ENCODE data around the gene CACHD1. TPM values are rescaled to one million over a fixed set of nuclear protein-coding genes. Genes with fewer than 3 reads are reported as not detected.

Gene CACHD1
- total and polyA plus RNA-seq, 5 donors from 2014 or later = 0.22 to 0.46 (median 0.27) TPM; not detected in 1

DNA sequence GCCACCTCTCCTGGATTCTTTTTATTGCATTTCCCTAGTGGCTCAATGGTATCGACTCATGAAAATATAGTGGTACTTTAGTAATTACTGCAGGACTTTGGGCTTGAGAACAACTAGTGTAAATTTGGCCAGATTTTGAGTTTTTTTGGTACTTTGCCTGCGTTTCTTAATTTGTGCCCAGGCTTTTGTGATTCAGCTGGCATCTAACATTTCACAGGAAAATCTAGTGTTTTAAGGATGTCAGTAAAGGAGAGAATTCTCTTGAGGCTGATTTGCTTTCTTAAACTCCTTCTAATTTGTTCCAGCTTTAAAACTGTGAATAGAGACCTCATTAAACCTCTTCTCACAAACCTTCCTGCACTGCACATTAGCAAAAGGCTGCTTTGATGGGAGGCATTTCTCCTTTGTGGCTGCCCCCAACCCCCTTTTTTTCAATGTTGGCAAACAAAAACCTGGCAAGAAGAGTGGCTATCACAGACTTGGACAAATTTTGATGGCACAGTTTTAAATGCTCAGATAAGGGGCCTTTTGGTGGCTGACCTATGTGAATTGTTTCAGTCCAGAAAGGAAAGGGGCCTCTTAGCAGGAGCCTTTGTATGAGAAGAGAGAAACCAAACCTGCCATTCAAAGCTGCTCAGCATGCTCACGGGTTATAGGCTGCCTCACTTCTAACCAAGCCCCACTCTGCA is 161.6 kb downstream of the CACHD1 start:
- peaks cover 3% of the 10 kb centered on the region for H3K4me1 ChIP-seq (ENCODE audit: control insufficient read depth, insufficient read depth, low read length, poor library complexity, severe bottlenecking)
- H3K27ac Mint-ChIP-seq = peak overlapping the region in 1 of 3 donors; percentile 57

DNA sequence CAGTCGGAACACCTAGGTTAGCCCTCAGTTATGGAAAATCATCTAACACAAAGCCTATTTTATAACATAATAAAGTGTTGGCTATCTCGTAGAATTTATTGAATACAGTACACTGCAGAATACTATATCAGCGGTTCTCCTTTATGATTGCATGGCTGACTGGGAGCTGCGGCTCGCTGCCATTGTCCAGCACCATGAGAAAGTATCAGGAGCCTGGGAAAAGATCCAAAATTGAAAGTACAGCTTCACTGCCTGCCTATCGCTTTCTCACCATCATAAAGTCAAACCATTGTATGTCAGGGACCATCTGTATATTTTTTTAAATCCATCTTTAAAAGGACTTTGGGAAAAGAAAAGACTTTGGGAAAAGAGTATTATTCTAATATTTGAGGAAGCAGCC is 163.0 kb downstream of the CACHD1 start:
- H3K27me3 ChIP-seq (ENCODE audit: control insufficient read depth, insufficient read depth, low read length) = no peaks in the 10 kb centered on the region
- peaks cover 3% of the 10 kb centered on the region for H3K4me1 ChIP-seq (ENCODE audit: control insufficient read depth, insufficient read depth, low read length, poor library complexity, severe bottlenecking)
- no peak overlapping the region for H3K4me3 ChIP-seq (ENCODE audit: low read depth, low read length)
- no peak for DNase-seq
- H3K36me3 ChIP-seq (ENCODE audit: control insufficient read depth, insufficient read depth, low read length) = no peaks in the 10 kb centered on the region
- H3K27ac Mint-ChIP-seq = no peak overlapping the region
- ATAC-seq (ENCODE audit: low read depth in 2 of 2) = no peak
- H3K9me3 Mint-ChIP-seq = no peaks in the 10 kb centered on the region
- H3K27me3 Mint-ChIP-seq = peaks cover 4% of the 10 kb centered on the region
- H3K36me3 Mint-ChIP-seq = no peaks in the 10 kb centered on the region
- H3K27ac ChIP-seq (ENCODE audit: insufficient read depth, low read length, poor library complexity, severe bottlenecking) = no peak overlapping the region
- no peak overlapping the region for H3K4me3 Mint-ChIP-seq
- no peaks in the 10 kb centered on the region for H3K9me3 ChIP-seq (ENCODE audit: control insufficient read depth in 2 of 2, low read length in 2 of 2)
- H3K4me1 Mint-ChIP-seq = peaks cover 0 to 27% (median 10%) of the 10 kb centered on the region in 4 donors

More for the DNA sequence above, 161.6 kb downstream of the CACHD1 start:
- H3K9me3 Mint-ChIP-seq = no peaks in the 10 kb centered on the region
- H3K27ac ChIP-seq (ENCODE audit: insufficient read depth, low read length, poor library complexity, severe bottlenecking) = no peak overlapping the region
- H3K36me3 ChIP-seq (ENCODE audit: control insufficient read depth, insufficient read depth, low read length) = no peaks in the 10 kb centered on the region
- H3K9me3 ChIP-seq (ENCODE audit: control insufficient read depth in 2 of 2, low read length in 2 of 2) = no peaks in the 10 kb centered on the region
- no peak overlapping the region for H3K4me3 ChIP-seq (ENCODE audit: low read depth, low read length)
- peaks cover 0 to 27% (median 10%) of the 10 kb centered on the region in 4 donors for H3K4me1 Mint-ChIP-seq
- H3K27me3 Mint-ChIP-seq = peaks cover 4% of the 10 kb centered on the region
- H3K27me3 ChIP-seq (ENCODE audit: control insufficient read depth, insufficient read depth, low read length) = no peaks in the 10 kb centered on the region
- H3K36me3 Mint-ChIP-seq = no peaks in the 10 kb centered on the region
- DNase-seq (no peak), ATAC-seq (ENCODE audit: low read depth in 2 of 2) (no peak)
- H3K4me3 Mint-ChIP-seq = peak overlapping the region in 3 of 4 donors; percentile 58 to 76 (median 73)

DNA sequence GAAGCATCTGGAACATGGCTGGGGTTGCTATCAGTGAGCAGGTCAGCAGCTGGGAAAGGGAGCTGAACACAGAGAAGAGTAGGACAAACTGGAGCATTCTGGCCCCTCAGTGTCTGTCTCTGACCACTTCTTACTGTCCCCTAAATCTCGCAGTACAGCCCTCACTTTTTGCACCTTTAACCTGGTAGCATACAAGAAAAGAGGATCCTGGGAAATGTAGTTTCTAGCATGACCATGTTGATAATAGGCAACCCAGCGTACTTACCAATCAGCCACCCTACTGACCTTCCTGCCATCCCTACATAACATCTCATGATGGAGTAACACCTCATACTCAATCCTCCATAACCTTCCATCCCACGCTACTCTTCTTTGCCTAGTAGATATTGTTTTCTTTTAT is 175.8 kb downstream of the CACHD1 start:
- Mint-ChIP-seq H3K4me3 (no peak overlapping the region), H3K27me3 (peaks cover 4% of the 10 kb centered on the region), H3K9me3 (peaks cover 0 to 3% (median 0%) of the 10 kb centered on the region in 7 donors), H3K27ac (no peak overlapping the region), H3K4me1 (no peaks in the 10 kb centered on the region), H3K36me3 (no peaks in the 10 kb centered on the region)
- DNase-seq (no peak), ATAC-seq (ENCODE audit: low read depth in 2 of 2) (no peak)
- peaks cover 4% of the 10 kb centered on the region for H3K27me3 ChIP-seq (ENCODE audit: control insufficient read depth, insufficient read depth, low read length)
- no peak overlapping the region for H3K27ac ChIP-seq (ENCODE audit: insufficient read depth, low read length, poor library complexity, severe bottlenecking)
- H3K9me3 ChIP-seq (ENCODE audit: control insufficient read depth in 2 of 2, low read length in 2 of 2) = no peaks in the 10 kb centered on the region
- H3K4me1 ChIP-seq (ENCODE audit: control insufficient read depth, insufficient read depth, low read length, poor library complexity, severe bottlenecking) = no peaks in the 10 kb centered on the region
- H3K4me3 ChIP-seq (ENCODE audit: low read depth, low read length) = no peak overlapping the region
- no peaks in the 10 kb centered on the region for H3K36me3 ChIP-seq (ENCODE audit: control insufficient read depth, insufficient read depth, low read length)

DNA sequence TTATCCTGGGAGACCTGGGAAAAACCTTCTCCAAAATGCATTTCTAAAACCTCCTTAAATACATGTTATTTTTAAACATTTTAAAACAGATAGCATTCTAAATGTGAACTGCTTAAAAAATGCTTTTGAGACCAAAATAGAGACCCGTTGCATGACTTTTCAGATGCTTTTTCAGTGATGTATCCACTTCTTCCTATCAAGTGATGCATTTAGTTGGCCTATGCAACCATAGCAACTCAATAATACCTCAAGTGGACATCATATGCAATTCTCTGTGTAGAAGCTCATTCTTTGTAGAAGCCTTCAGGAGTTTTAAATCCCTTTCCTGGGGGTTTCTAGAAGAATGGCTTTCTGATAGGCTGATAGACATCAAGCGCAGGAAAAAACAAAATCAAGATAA is 180.5 kb downstream of the CACHD1 start:
- no peak overlapping the region for H3K27ac Mint-ChIP-seq
- DNase-seq = no peak
- H3K4me3 Mint-ChIP-seq = no peak overlapping the region
- H3K9me3 Mint-ChIP-seq = peaks cover 0 to 2% (median 0%) of the 10 kb centered on the region in 7 donors
- Histone ChIP-seq H3K9me3 (ENCODE audit: control insufficient read depth in 2 of 2, low read length in 2 of 2) (no peaks in the 10 kb centered on the region), H3K4me3 (ENCODE audit: low read depth, low read length) (no peak overlapping the region), H3K27ac (ENCODE audit: insufficient read depth, low read length, poor library complexity, severe bottlenecking) (no peak overlapping the region), H3K27me3 (ENCODE audit: control insufficient read depth, insufficient read depth, low read length) (peaks cover 6% of the 10 kb centered on the region), H3K36me3 (ENCODE audit: control insufficient read depth, insufficient read depth, low read length) (no peaks in the 10 kb centered on the region), H3K4me1 (ENCODE audit: control insufficient read depth, insufficient read depth, low read length, poor library complexity, severe bottlenecking) (no peaks in the 10 kb centered on the region)
- peaks cover 4% of the 10 kb centered on the region for H3K27me3 Mint-ChIP-seq
- H3K36me3 Mint-ChIP-seq = no peaks in the 10 kb centered on the region
- ATAC-seq (ENCODE audit: low read depth in 2 of 2) = no peak
- H3K4me1 Mint-ChIP-seq = no peaks in the 10 kb centered on the region

DNA sequence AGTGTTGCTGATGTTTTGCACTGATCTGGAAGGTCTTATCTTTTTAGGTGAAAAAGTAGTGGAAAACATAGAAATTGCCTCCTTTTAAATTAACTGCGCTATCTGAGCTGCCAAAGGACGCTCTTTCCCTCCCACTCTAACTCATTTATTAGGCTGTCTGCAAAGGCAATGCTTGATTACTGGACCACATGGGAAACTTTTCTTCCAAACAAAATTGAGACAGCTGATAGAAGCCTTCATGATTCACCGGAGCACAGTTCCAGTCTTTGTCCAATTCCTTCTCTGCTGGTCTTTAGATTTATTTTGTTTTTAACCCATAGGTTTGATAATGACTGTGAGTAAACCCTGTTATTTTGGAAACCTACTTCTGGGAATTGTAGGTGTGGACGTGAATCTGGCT is 181.9 kb downstream of the CACHD1 start:
- Histone ChIP-seq H3K9me3 (ENCODE audit: control insufficient read depth in 2 of 2, low read length in 2 of 2) (no peaks in the 10 kb centered on the region), H3K27me3 (ENCODE audit: control insufficient read depth, insufficient read depth, low read length) (peaks cover 6% of the 10 kb centered on the region), H3K36me3 (ENCODE audit: control insufficient read depth, insufficient read depth, low read length) (no peaks in the 10 kb centered on the region), H3K27ac (ENCODE audit: insufficient read depth, low read length, poor library complexity, severe bottlenecking) (no peak overlapping the region), H3K4me1 (ENCODE audit: control insufficient read depth, insufficient read depth, low read length, poor library complexity, severe bottlenecking) (no peaks in the 10 kb centered on the region), H3K4me3 (ENCODE audit: low read depth, low read length) (no peak overlapping the region)
- ATAC-seq (ENCODE audit: low read depth in 2 of 2) (no peak), DNase-seq (no peak)
- Mint-ChIP-seq H3K36me3 (no peaks in the 10 kb centered on the region), H3K4me1 (no peaks in the 10 kb centered on the region), H3K4me3 (no peak overlapping the region), H3K9me3 (peaks cover 0 to 2% (median 0%) of the 10 kb centered on the region in 7 donors), H3K27me3 (peaks cover 9% of the 10 kb centered on the region), H3K27ac (peak overlapping the region in 1 of 3 donors; percentile 61)

DNA sequence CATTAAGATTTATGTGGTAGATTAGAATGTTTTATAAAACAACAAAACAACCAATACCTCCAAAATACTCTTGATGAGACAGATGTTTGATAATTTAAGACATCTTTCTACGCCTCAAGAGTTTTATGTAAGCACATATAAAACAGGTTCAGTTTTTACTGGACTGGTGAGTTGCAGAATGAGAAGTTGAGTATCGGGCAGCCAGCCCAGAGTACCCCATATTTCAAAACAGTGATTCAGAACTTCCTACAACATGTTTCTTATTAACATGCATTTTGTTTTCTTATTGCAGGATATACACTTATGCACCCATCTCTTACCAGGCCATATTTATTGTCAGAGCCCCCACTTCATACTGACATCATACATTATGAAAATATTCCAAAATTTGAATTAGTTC is 183.5 kb downstream of the CACHD1 start:
- no peaks in the 10 kb centered on the region for H3K9me3 Mint-ChIP-seq
- no peaks in the 10 kb centered on the region for H3K4me1 ChIP-seq (ENCODE audit: control insufficient read depth, insufficient read depth, low read length, poor library complexity, severe bottlenecking)
- no peak overlapping the region for H3K27ac Mint-ChIP-seq
- H3K4me3 ChIP-seq (ENCODE audit: low read depth, low read length) = no peak overlapping the region
- no peaks in the 10 kb centered on the region for H3K36me3 Mint-ChIP-seq
- H3K27me3 ChIP-seq (ENCODE audit: control insufficient read depth, insufficient read depth, low read length) = peaks cover 6% of the 10 kb centered on the region
- no peak overlapping the region for H3K27ac ChIP-seq (ENCODE audit: insufficient read depth, low read length, poor library complexity, severe bottlenecking)
- DNase-seq (no peak), ATAC-seq (ENCODE audit: low read depth in 2 of 2) (no peak)
- H3K4me3 Mint-ChIP-seq = no peak overlapping the region
- peaks cover 5% of the 10 kb centered on the region for H3K27me3 Mint-ChIP-seq
- no peaks in the 10 kb centered on the region for H3K4me1 Mint-ChIP-seq
- no peaks in the 10 kb centered on the region for H3K9me3 ChIP-seq (ENCODE audit: control insufficient read depth in 2 of 2, low read length in 2 of 2)
- H3K36me3 ChIP-seq (ENCODE audit: control insufficient read depth, insufficient read depth, low read length) = no peaks in the 10 kb centered on the region

DNA sequence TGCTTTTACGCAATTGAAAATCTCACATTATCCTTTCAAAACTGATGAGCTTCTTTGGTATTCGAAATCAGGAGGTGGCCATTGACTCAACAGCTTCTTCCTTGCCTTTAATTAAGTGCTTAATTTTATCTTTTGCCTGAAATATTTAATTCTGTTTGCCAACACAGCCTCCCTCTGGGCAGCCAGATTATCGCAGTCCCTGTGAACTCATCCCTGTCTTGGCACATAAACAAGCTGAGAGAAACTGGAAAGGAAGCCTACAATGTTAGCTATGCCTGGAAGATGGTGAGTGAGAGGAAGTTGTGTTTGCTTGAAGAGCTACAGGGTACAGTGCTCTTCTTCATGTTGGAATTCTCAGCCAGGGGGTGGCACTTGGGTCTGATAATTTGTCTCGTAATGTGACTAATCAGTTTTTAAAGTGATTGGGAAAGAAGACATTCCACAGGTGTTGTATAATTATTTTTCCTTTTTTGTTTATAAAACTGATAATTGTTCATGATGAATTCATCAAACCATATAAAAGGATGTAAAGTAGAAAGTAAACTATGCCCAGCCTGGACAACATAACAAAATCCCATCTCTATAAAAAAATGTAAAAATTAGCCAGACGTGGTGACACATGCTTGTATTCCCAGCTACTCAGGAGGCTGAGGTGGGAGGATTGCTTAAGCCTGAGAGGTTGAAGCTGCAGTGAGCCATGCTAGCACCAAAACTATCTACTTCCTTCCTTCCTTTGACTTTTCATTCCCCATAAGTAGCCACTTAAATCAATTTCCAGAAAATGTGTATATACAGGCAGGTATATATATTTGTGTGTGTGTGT is 184.8 kb downstream of the CACHD1 start:
- Histone ChIP-seq H3K4me1 (ENCODE audit: control insufficient read depth, insufficient read depth, low read length, poor library complexity, severe bottlenecking) (no peaks in the 10 kb centered on the region), H3K36me3 (ENCODE audit: control insufficient read depth, insufficient read depth, low read length) (no peaks in the 10 kb centered on the region), H3K27me3 (ENCODE audit: control insufficient read depth, insufficient read depth, low read length) (peaks cover 3% of the 10 kb centered on the region), H3K4me3 (ENCODE audit: low read depth, low read length) (no peak overlapping the region), H3K9me3 (ENCODE audit: control insufficient read depth in 2 of 2, low read length in 2 of 2) (no peaks in the 10 kb centered on the region), H3K27ac (ENCODE audit: insufficient read depth, low read length, poor library complexity, severe bottlenecking) (no peak overlapping the region)
- H3K36me3 Mint-ChIP-seq = no peaks in the 10 kb centered on the region
- ATAC-seq (ENCODE audit: low read depth in 2 of 2) = no peak
- peaks cover 5% of the 10 kb centered on the region for H3K27me3 Mint-ChIP-seq
- no peak overlapping the region for H3K4me3 Mint-ChIP-seq
- H3K9me3 Mint-ChIP-seq = no peaks in the 10 kb centered on the region
- DNase-seq = no peak
- H3K4me1 Mint-ChIP-seq = no peaks in the 10 kb centered on the region
- H3K27ac Mint-ChIP-seq = no peak overlapping the region
